ENCODE measurements around the gene PAPOLB.

PAPOLB gene

GRCh38 chr7:4837803-4838625 is 23.8 kb downstream of the PAPOLB start:
- no peak overlapping the region for H3K9ac ChIP-seq (ENCODE audit: low read length)
- H3K4me1 ChIP-seq (ENCODE audit: control insufficient read depth, low read depth, low read length): no peaks in the 10 kb centered on the region
- no peaks in the 10 kb centered on the region for H3K27me3 ChIP-seq (ENCODE audit: control insufficient read depth, insufficient read depth, low read length)
- no peaks in the 10 kb centered on the region for H3K36me3 ChIP-seq (ENCODE audit: control insufficient read depth, low read depth, low read length)
- H3K9me3 ChIP-seq (ENCODE audit: control insufficient read depth, low read depth, low read length): no peaks in the 10 kb centered on the region
- H3K4me3 ChIP-seq (ENCODE audit: low read length): no peak overlapping the region
- H3K27ac ChIP-seq (ENCODE audit: low read length): no peak overlapping the region

- Histone ChIP-seq H3K9me3 (ENCODE audit: control insufficient read depth, low read depth, low read length) (no peaks in the 10 kb centered on the region), H3K27me3 (ENCODE audit: control insufficient read depth, insufficient read depth, low read length) (no peaks in the 10 kb centered on the region), H3K4me3 (ENCODE audit: low read length) (no peak overlapping the region), H3K36me3 (ENCODE audit: control insufficient read depth, low read depth, low read length) (no peaks in the 10 kb centered on the region), H3K9ac (ENCODE audit: low read length) (no peak overlapping the region), H3K4me1 (ENCODE audit: control insufficient read depth, low read depth, low read length) (no peaks in the 10 kb centered on the region), H3K27ac (ENCODE audit: low read length) (no peak overlapping the region)
Measured at GRCh38 chr7:4837041-4837802, 24.6 kb downstream of the PAPOLB start.

- Histone ChIP-seq H3K4me3 (ENCODE audit: low read length) (no peak overlapping the region), H3K27me3 (ENCODE audit: control insufficient read depth, insufficient read depth, low read length) (no peaks in the 10 kb centered on the region), H3K9me3 (ENCODE audit: control insufficient read depth, low read depth, low read length) (no peaks in the 10 kb centered on the region), H3K36me3 (ENCODE audit: control insufficient read depth, low read depth, low read length) (no peaks in the 10 kb centered on the region), H3K9ac (ENCODE audit: low read length) (no peak overlapping the region), H3K4me1 (ENCODE audit: control insufficient read depth, low read depth, low read length) (no peaks in the 10 kb centered on the region), H3K27ac (ENCODE audit: low read length) (no peak overlapping the region)
Measured at GRCh38 chr7:4836206-4836661, 25.6 kb downstream of the PAPOLB start.

- Histone ChIP-seq H3K9ac (ENCODE audit: low read length) (no peak overlapping the region), H3K36me3 (ENCODE audit: control insufficient read depth, low read depth, low read length) (no peaks in the 10 kb centered on the region), H3K9me3 (ENCODE audit: control insufficient read depth, low read depth, low read length) (no peaks in the 10 kb centered on the region), H3K27me3 (ENCODE audit: control insufficient read depth, insufficient read depth, low read length) (no peaks in the 10 kb centered on the region), H3K27ac (ENCODE audit: low read length) (no peak overlapping the region), H3K4me3 (ENCODE audit: low read length) (no peak overlapping the region), H3K4me1 (ENCODE audit: control insufficient read depth, low read depth, low read length) (no peaks in the 10 kb centered on the region)
Measured at GRCh38 chr7:4835398-4836205, 26.2 kb downstream of the PAPOLB start.

GRCh38 chr7:4834601-4835397 is 27.0 kb downstream of the PAPOLB start:
- no peak overlapping the region for H3K4me3 ChIP-seq (ENCODE audit: low read length)
- no peaks in the 10 kb centered on the region for H3K9me3 ChIP-seq (ENCODE audit: control insufficient read depth, low read depth, low read length)
- no peak overlapping the region for H3K27ac ChIP-seq (ENCODE audit: low read length)
- no peaks in the 10 kb centered on the region for H3K27me3 ChIP-seq (ENCODE audit: control insufficient read depth, insufficient read depth, low read length)
- H3K9ac ChIP-seq (ENCODE audit: low read length): no peak overlapping the region
- H3K4me1 ChIP-seq (ENCODE audit: control insufficient read depth, low read depth, low read length): no peaks in the 10 kb centered on the region
- H3K36me3 ChIP-seq (ENCODE audit: control insufficient read depth, low read depth, low read length): no peaks in the 10 kb centered on the region

- H3K4me3 ChIP-seq (ENCODE audit: low read length): no peak overlapping the region
Measured at GRCh38 chr7:4833691-4834600, 27.9 kb downstream of the PAPOLB start.

GRCh38 chr7:4833176-4833575 is 28.7 kb downstream of the PAPOLB start:
- H3K27me3 ChIP-seq (ENCODE audit: control insufficient read depth, insufficient read depth, low read length): no peaks in the 10 kb centered on the region
- no peak overlapping the region for H3K9ac ChIP-seq (ENCODE audit: low read length)
- no peaks in the 10 kb centered on the region for H3K9me3 ChIP-seq (ENCODE audit: control insufficient read depth, low read depth, low read length)
- no peaks in the 10 kb centered on the region for H3K36me3 ChIP-seq (ENCODE audit: control insufficient read depth, low read depth, low read length)
- no peak overlapping the region for H3K4me3 ChIP-seq (ENCODE audit: low read length)
- no peaks in the 10 kb centered on the region for H3K4me1 ChIP-seq (ENCODE audit: control insufficient read depth, low read depth, low read length)
- H3K27ac ChIP-seq (ENCODE audit: low read length): no peak overlapping the region

More at GRCh38 chr7:4833691-4834600, 27.9 kb downstream of the PAPOLB start:
- Histone ChIP-seq H3K9me3 (ENCODE audit: control insufficient read depth, low read depth, low read length) (no peaks in the 10 kb centered on the region), H3K4me1 (ENCODE audit: control insufficient read depth, low read depth, low read length) (no peaks in the 10 kb centered on the region), H3K27ac (ENCODE audit: low read length) (no peak overlapping the region), H3K27me3 (ENCODE audit: control insufficient read depth, insufficient read depth, low read length) (no peaks in the 10 kb centered on the region), H3K9ac (ENCODE audit: low read length) (no peak overlapping the region), H3K36me3 (ENCODE audit: control insufficient read depth, low read depth, low read length) (no peaks in the 10 kb centered on the region)

GRCh38 chr7:4832711-4833110 is 29.1 kb downstream of the PAPOLB start:
- no peak overlapping the region for H3K4me3 ChIP-seq (ENCODE audit: low read length)
- H3K9me3 ChIP-seq (ENCODE audit: control insufficient read depth, low read depth, low read length): no peaks in the 10 kb centered on the region
- no peak overlapping the region for H3K9ac ChIP-seq (ENCODE audit: low read length)
- H3K27ac ChIP-seq (ENCODE audit: low read length): no peak overlapping the region
- no peaks in the 10 kb centered on the region for H3K27me3 ChIP-seq (ENCODE audit: control insufficient read depth, insufficient read depth, low read length)
- H3K4me1 ChIP-seq (ENCODE audit: control insufficient read depth, low read depth, low read length): no peaks in the 10 kb centered on the region
- H3K36me3 ChIP-seq (ENCODE audit: control insufficient read depth, low read depth, low read length): no peaks in the 10 kb centered on the region

- Histone ChIP-seq H3K27me3 (ENCODE audit: control insufficient read depth, insufficient read depth, low read length) (no peaks in the 10 kb centered on the region), H3K4me3 (ENCODE audit: low read length) (no peak overlapping the region), H3K4me1 (ENCODE audit: control insufficient read depth, low read depth, low read length) (no peaks in the 10 kb centered on the region), H3K36me3 (ENCODE audit: control insufficient read depth, low read depth, low read length) (no peaks in the 10 kb centered on the region), H3K9me3 (ENCODE audit: control insufficient read depth, low read depth, low read length) (no peaks in the 10 kb centered on the region), H3K9ac (ENCODE audit: low read length) (no peak overlapping the region), H3K27ac (ENCODE audit: low read length) (no peak overlapping the region)
Measured at GRCh38 chr7:4831723-4832495, 29.9 kb downstream of the PAPOLB start.

- Histone ChIP-seq H3K9ac (ENCODE audit: low read length) (no peak overlapping the region), H3K27ac (ENCODE audit: low read length) (no peak overlapping the region), H3K36me3 (ENCODE audit: control insufficient read depth, low read depth, low read length) (no peaks in the 10 kb centered on the region), H3K9me3 (ENCODE audit: control insufficient read depth, low read depth, low read length) (no peaks in the 10 kb centered on the region), H3K4me1 (ENCODE audit: control insufficient read depth, low read depth, low read length) (no peaks in the 10 kb centered on the region), H3K4me3 (ENCODE audit: low read length) (no peak overlapping the region), H3K27me3 (ENCODE audit: control insufficient read depth, insufficient read depth, low read length) (no peaks in the 10 kb centered on the region)
Measured at GRCh38 chr7:4830176-4830575, 31.7 kb downstream of the PAPOLB start.
